GM12892 (cell line): ENCODE measurements around the gene NKD1. TPM values are rescaled to one million over a fixed set of nuclear protein-coding genes. Genes with fewer than 3 reads are reported as not detected.
"Not testable (repeated sequence)": the region's sequence is repeated elsewhere in the genome, so short reads cannot be mapped to it uniquely, and the experiment has no call there.

Experiments used
- DNase-seq: peaks from one replicate; pipeline ENCODE4 v3.0.0; 2011; ENCODE audit not compliant: insufficient read length
- FAIRE-seq: peaks from 2 replicates; lab custom pipeline; 2011; peaks lifted over from hg19 to GRCh38; lab: Jason Lieb, UNC
- POLR2A ChIP-seq: IDR thresholded peaks from 2 replicates; pipeline ENCODE4 v1.6.1; 2011; ENCODE audit warnings: low read depth, low read length, control low read depth
- POLR2AphosphoS5 ChIP-seq: IDR thresholded peaks from 2 replicates; pipeline ENCODE4 v1.6.1; 2011; ENCODE audit warnings: low read depth, low read length, control low read depth
- TAF1 ChIP-seq: IDR thresholded peaks from 2 replicates; pipeline ENCODE4 v1.6.1; 2011; ENCODE audit warnings: low read depth, mild to moderate bottlenecking, control low read depth, low read length, borderline replicate concordance
- polyA plus RNA-seq: library from polyadenylated mRNA; unstranded; fragments of >200 nt; gene quantifications from one replicate; pipeline ENCODE4 v1.2.1, GENCODE V29; 2012; ENCODE audit warnings: missing spikeins, inconsistent platforms; ENCODE audit not compliant: missing spikeins

The NKD1 gene
- 0.13 TPM for polyA plus RNA-seq

- DNase-seq = peak; percentile 85
- TF ChIP-seq TAF1 (no peak), POLR2AphosphoS5 (no peak), POLR2A (no peak; the same call in 1 of the 2 replicates)
- FAIRE-seq = peak; percentile 84
Measured at GRCh38 chr16:50548125-50548908, at the start of gene NKD1. NKD1 (plus strand) TSS chr16:50548396; CDS start chr16:50548554, 158 bp downstream.

- FAIRE-seq = no peak
- no peak for DNase-seq
- no peak for TF ChIP-seq POLR2A
- TF ChIP-seq TAF1 = no peak
- TF ChIP-seq POLR2AphosphoS5 = no peak
Measured at GRCh38 chr16:50498431-50499155, 49.6 kb upstream of the NKD1 start.

GRCh38 chr16:50499254-50499653 lies 48.9 kb upstream of the NKD1 start:
- FAIRE-seq (no peak), DNase-seq (no peak)
- TF ChIP-seq POLR2AphosphoS5 (no peak), POLR2A (no peak), TAF1 (no peak)

- DNase-seq (no peak), FAIRE-seq (no peak)
- TF ChIP-seq TAF1 (no peak), POLR2AphosphoS5 (no peak), POLR2A (no peak)
Measured at GRCh38 chr16:50500171-50500874, 47.9 kb upstream of the NKD1 start.

GRCh38 chr16:50501251-50501650 lies 46.9 kb upstream of the NKD1 start:
- TF ChIP-seq POLR2A = no peak
- FAIRE-seq (no peak), DNase-seq (no peak)

- DNase-seq (no peak), FAIRE-seq (no peak)
- TF ChIP-seq POLR2AphosphoS5 (no peak), POLR2A (no peak), TAF1 (no peak)
Measured at GRCh38 chr16:50501986-50502615, 46.1 kb upstream of the NKD1 start.

- TF ChIP-seq TAF1 = no peak
- FAIRE-seq (no peak), DNase-seq (no peak)
Measured at GRCh38 chr16:50502616-50503011, 45.6 kb upstream of the NKD1 start.

- FAIRE-seq = not testable (repeated sequence)
Measured at GRCh38 chr16:50503868-50504531, 44.2 kb upstream of the NKD1 start.

GRCh38 chr16:50505115-50505514 lies 43.1 kb upstream of the NKD1 start:
- DNase-seq (no peak), FAIRE-seq (no peak)
- TF ChIP-seq TAF1 = no peak
- TF ChIP-seq POLR2AphosphoS5 = no peak
- TF ChIP-seq POLR2A = no peak

More at GRCh38 chr16:50503868-50504531, 44.2 kb upstream of the NKD1 start:
- not testable (repeated sequence) for DNase-seq

- DNase-seq = no peak
- TF ChIP-seq TAF1 (no peak), POLR2A (no peak), POLR2AphosphoS5 (no peak)
- no peak for FAIRE-seq
Measured at GRCh38 chr16:50505714-50506542, 42.3 kb upstream of the NKD1 start.

- no peak for FAIRE-seq
Measured at GRCh38 chr16:50506543-50506937, 41.7 kb upstream of the NKD1 start.

More at GRCh38 chr16:50506543-50506937, 41.7 kb upstream of the NKD1 start:
- DNase-seq = no peak
- TF ChIP-seq POLR2A = no peak
- no peak for TF ChIP-seq POLR2AphosphoS5
- TF ChIP-seq TAF1 = no peak
